Sigmoid colon (tissue), 7 donors: ENCODE data around the gene BIRC2. TPM values are rescaled to one million over a fixed set of nuclear protein-coding genes. Genes with fewer than 3 reads are reported as not detected.

Source experiments
- DNase-seq: peaks from one replicate; pipeline ENCODE4 v3.0.0-alpha.2; 2019
- H3K27ac ChIP-seq, 4 donors: fragments of 200-600 bp; sonication (generic); one replicate each; pipeline ENCODE4 v1.5.1; 2016 to 2019; ENCODE audit warnings: mild to moderate bottlenecking in 1 of 4
- H3K27me3 ChIP-seq, 3 donors: fragments of 200-600 bp; sonication (generic); one replicate each; pipeline ENCODE4 v1.5.1; 2019; ENCODE audit warnings: mild to moderate bottlenecking in 1 of 3
- H3K36me3 ChIP-seq, 4 donors: fragments of 200-600 bp; sonication (generic); one replicate each; pipeline ENCODE4 v1.5.1; 2016 to 2019
- H3K4me1 ChIP-seq, 4 donors: fragments of 200-600 bp; sonication (generic); one replicate each; pipeline ENCODE4 v1.5.1; 2017 to 2019
- H3K4me3 ChIP-seq, 4 donors: fragments of 200-600 bp; sonication (generic); one replicate each; pipeline ENCODE4 v1.5.1; 2017 to 2019; ENCODE audit warnings: mild to moderate bottlenecking in 2 of 4, moderate library complexity in 1 of 4
- H3K9me3 ChIP-seq, 4 donors: fragments of 200-600 bp in 3 of 4; sonication (generic) in 3 of 4; one replicate each; pipeline versions ENCODE4 v1.5.1 to v1.6.1; 2013 to 2019
- CTCF ChIP-seq, 4 experiments: fragments of 450-650 bp in 3 of 4; fragments of 200-600 bp in 1 of 4; IDR thresholded peaks; one replicate each; pipeline ENCODE4 v1.5.1; 2016 to 2019; ENCODE audit warnings: antibody characterized with exemption in 4 of 4, mild to moderate bottlenecking in 3 of 4, moderate library complexity in 2 of 4
- EP300 ChIP-seq, 4 donors: sonication (generic); formaldehyde crosslinking; IDR thresholded peaks; one replicate each; pipeline ENCODE4 v1.6.1; 2017; ENCODE audit warnings: antibody characterized with exemption in 4 of 4
- POLR2A ChIP-seq, 2 donors: fragments of 450-650 bp; IDR thresholded peaks; one replicate each; pipeline ENCODE4 v1.6.1; 2016; ENCODE audit warnings: antibody characterized with exemption in 2 of 2, mild to moderate bottlenecking in 2 of 2, moderate library complexity in 2 of 2
- POLR2AphosphoS5 ChIP-seq, 4 donors: sonication (generic); formaldehyde crosslinking; IDR thresholded peaks; one replicate each; pipeline ENCODE4 v1.6.1; 2017; ENCODE audit warnings: antibody characterized with exemption in 4 of 4
- WGBS, 2 donors: extraction: QIAGEN DNeasy Blood & Tissue Kit; methylation state at CpG; one replicate each; pipeline ENCODE4 v1.1.7; 2013; 5-methylcytosine and 5-hydroxymethylcytosine counted together
- intact Hi-C: fragments of 100-400 bp; cut with DNase I; formaldehyde crosslinking; loops from one replicate; pipeline ENCODE4 v1.15.1; 2023
- polyA plus RNA-seq, 3 donors: library from polyadenylated mRNA; stranded (reverse); fragments of 200-250 nt; gene quantifications; one replicate each; pipeline ENCODE4 v1.2.3, GENCODE V29; 2013
- total RNA-seq, 4 donors: library from RNA; depleted of rRNA; stranded (reverse); fragments of >200 nt; gene quantifications; one replicate each; pipeline ENCODE4 v1.1.0, GENCODE V29; 2016
- donor health status: healthy with polysubstance abuse.
- donor health status: Bipolar disorder and iron deficiency.
- donor health status: healthy.

Gene BIRC2
- total and polyA plus RNA-seq, 7 donors: 24.7 to 56.0 (median 41.4) TPM

- Histone ChIP-seq H3K27ac (peak overlapping the region; percentile 70 to 85 (median 80)), H3K27me3 (no peaks in the 10 kb centered on the region), H3K36me3 (peaks cover 0 to under 1% (median 0%) of the 10 kb centered on the region in 4 donors), H3K4me3 (peak overlapping the region in 1 of 4 donors; percentile 3), H3K4me1 (peaks cover 0 to 44% (median 23%) of the 10 kb centered on the region in 4 donors), H3K9me3 (no peaks in the 10 kb centered on the region)
- intact Hi-C loops: no loop called here
- TF ChIP-seq POLR2A (IDR thresholded peaks at IDR 0.05) (no peak), POLR2AphosphoS5 (IDR thresholded peaks at IDR 0.05) (peak in 3 of 4 donors; percentile 21 to 60 (median 54)), EP300 (IDR thresholded peaks at IDR 0.05) (peak in 1 of 4 donors; percentile 34), CTCF (IDR thresholded peaks at IDR 0.05) (no peak)
- no peak for DNase-seq
These were observed 26.3 kb upstream of the BIRC2 start for GRCh38 chr11:102320679-102321078.

GRCh38 chr11:102322560-102322959, 24.5 kb upstream of the BIRC2 start:
- no peak for DNase-seq
- TF ChIP-seq CTCF (IDR thresholded peaks at IDR 0.05): no peak
- no peak for TF ChIP-seq POLR2AphosphoS5 (IDR thresholded peaks at IDR 0.05)
- TF ChIP-seq EP300 (IDR thresholded peaks at IDR 0.05): no peak
- TF ChIP-seq POLR2A (IDR thresholded peaks at IDR 0.05): no peak
- Histone ChIP-seq H3K27me3 (no peaks in the 10 kb centered on the region), H3K4me3 (no peak overlapping the region), H3K9me3 (no peaks in the 10 kb centered on the region), H3K4me1 (peaks cover 0 to 31% (median 20%) of the 10 kb centered on the region in 4 donors), H3K36me3 (peaks cover 0 to 19% (median 2%) of the 10 kb centered on the region in 4 donors), H3K27ac (peak overlapping the region in 1 of 4 donors; percentile 85)
- WGBS, 2 donors: 48 to 73% methylated on average over 2 of the region's 2 CpGs
- intact Hi-C loops: no loop called here

DNA sequence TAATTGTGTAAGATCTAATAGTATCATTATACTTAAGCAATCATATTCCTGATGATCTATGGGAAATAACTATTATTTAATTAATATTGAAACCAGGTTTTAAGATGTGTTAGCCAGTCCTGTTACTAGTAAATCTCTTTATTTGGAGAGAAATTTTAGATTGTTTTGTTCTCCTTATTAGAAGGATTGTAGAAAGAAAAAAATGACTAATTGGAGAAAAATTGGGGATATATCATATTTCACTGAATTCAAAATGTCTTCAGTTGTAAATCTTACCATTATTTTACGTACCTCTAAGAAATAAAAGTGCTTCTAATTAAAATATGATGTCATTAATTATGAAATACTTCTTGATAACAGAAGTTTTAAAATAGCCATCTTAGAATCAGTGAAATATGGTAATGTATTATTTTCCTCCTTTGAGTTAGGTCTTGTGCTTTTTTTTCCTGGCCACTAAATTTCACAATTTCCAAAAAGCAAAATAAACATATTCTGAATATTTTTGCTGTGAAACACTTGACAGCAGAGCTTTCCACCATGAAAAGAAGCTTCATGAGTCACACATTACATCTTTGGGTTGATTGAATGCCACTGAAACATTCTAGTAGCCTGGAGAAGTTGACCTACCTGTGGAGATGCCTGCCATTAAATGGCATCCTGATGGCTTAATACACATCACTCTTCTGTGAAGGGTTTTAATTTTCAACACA, 23.3 kb upstream of the BIRC2 start:
- Histone ChIP-seq H3K36me3 (peaks cover 0 to 31% (median 2%) of the 10 kb centered on the region in 4 donors), H3K4me3 (no peak overlapping the region), H3K27ac (no peak overlapping the region), H3K27me3 (no peaks in the 10 kb centered on the region), H3K9me3 (no peaks in the 10 kb centered on the region), H3K4me1 (peaks cover 0 to 20% (median 13%) of the 10 kb centered on the region in 4 donors)
- TF ChIP-seq EP300 (IDR thresholded peaks at IDR 0.05) (no peak), POLR2A (IDR thresholded peaks at IDR 0.05) (no peak), CTCF (IDR thresholded peaks at IDR 0.05) (no peak), POLR2AphosphoS5 (IDR thresholded peaks at IDR 0.05) (no peak)
- WGBS, 2 donors: 99% methylated on average over 1 of the region's 1 CpG
- intact Hi-C loops: no loop called here
- DNase-seq: no peak

- WGBS, 2 donors: 93 to 95% methylated on average over 3 of the region's 3 CpGs
- intact Hi-C loops: no loop called here
- peaks cover 0 to 45% (median 2%) of the 10 kb centered on the region in 4 donors for H3K36me3 ChIP-seq
These were observed 21.9 kb upstream of the BIRC2 start for GRCh38 chr11:102325088-102325487.

More at GRCh38 chr11:102325088-102325487, 21.9 kb upstream of the BIRC2 start:
- Histone ChIP-seq H3K4me3 (no peak overlapping the region), H3K9me3 (no peaks in the 10 kb centered on the region), H3K27ac (no peak overlapping the region), H3K4me1 (peaks cover 0 to 13% (median 10%) of the 10 kb centered on the region in 4 donors), H3K27me3 (no peaks in the 10 kb centered on the region)
- no peak for DNase-seq
- TF ChIP-seq POLR2A (IDR thresholded peaks at IDR 0.05): no peak
- TF ChIP-seq EP300 (IDR thresholded peaks at IDR 0.05): no peak
- TF ChIP-seq POLR2AphosphoS5 (IDR thresholded peaks at IDR 0.05): no peak
- no peak for TF ChIP-seq CTCF (IDR thresholded peaks at IDR 0.05)
